Stimulated activated naive CD8-positive, alpha-beta T cell treated with anti-CD3 and anti-CD28 coated beads, Interleukin-15, Interleukin-2, amounts not matched to agents 100 ng/mL and 50 ng/mL, for 24 hours (primary cell): Measurements from ENCODE around the gene SLC43A3.
"Not testable (repeated sequence)": the region's sequence is repeated elsewhere in the genome, so short reads cannot be mapped to it uniquely, and the experiment has no call there.

Experiments used
- H3K27ac Mint-ChIP-seq: one replicate; pipeline ENCODE4 v1.8.0; 2021; ENCODE audit warnings: mild to moderate bottlenecking, mixed read lengths
- H3K27me3 Mint-ChIP-seq: one replicate; pipeline ENCODE4 v1.8.0; 2021; ENCODE audit warnings: mixed read lengths
- H3K36me3 Mint-ChIP-seq: one replicate; pipeline ENCODE4 v1.8.0; 2021; ENCODE audit warnings: low read depth, mixed read lengths
- H3K4me1 Mint-ChIP-seq: one replicate; pipeline ENCODE4 v1.8.0; 2021; ENCODE audit warnings: low read depth, mixed read lengths
- H3K4me3 Mint-ChIP-seq: one replicate; pipeline ENCODE4 v1.8.0; 2021; ENCODE audit warnings: mild to moderate bottlenecking, mixed read lengths
- H3K9me3 Mint-ChIP-seq: one replicate; pipeline ENCODE4 v1.8.0; 2021; ENCODE audit warnings: mixed read lengths

SLC43A3 gene

GRCh38 chr11:57374966-57375365 lies 52.0 kb downstream of the SLC43A3 start:
- Mint-ChIP-seq H3K27me3 (peaks cover 16% of the 10 kb centered on the region), H3K27ac (no peak overlapping the region), H3K36me3 (no peaks in the 10 kb centered on the region), H3K4me1 (no peaks in the 10 kb centered on the region), H3K9me3 (no peaks in the 10 kb centered on the region), H3K4me3 (no peak overlapping the region)

- no peaks in the 10 kb centered on the region for H3K36me3 Mint-ChIP-seq
- H3K4me1 Mint-ChIP-seq, result no peaks in the 10 kb centered on the region
- no peak overlapping the region for H3K4me3 Mint-ChIP-seq
- peaks cover 10% of the 10 kb centered on the region for H3K27me3 Mint-ChIP-seq
- no peaks in the 10 kb centered on the region for H3K9me3 Mint-ChIP-seq
- H3K27ac Mint-ChIP-seq, result no peak overlapping the region
Observed at GRCh38 chr11:57373146-57373545, 53.8 kb downstream of the SLC43A3 start.

GRCh38 chr11:57370941-57371340 lies 56.0 kb downstream of the SLC43A3 start:
- no peaks in the 10 kb centered on the region for H3K27me3 Mint-ChIP-seq
- H3K36me3 Mint-ChIP-seq, result no peaks in the 10 kb centered on the region
- no peak overlapping the region for H3K27ac Mint-ChIP-seq
- H3K9me3 Mint-ChIP-seq, result no peaks in the 10 kb centered on the region
- no peak overlapping the region for H3K4me3 Mint-ChIP-seq
- H3K4me1 Mint-ChIP-seq, result no peaks in the 10 kb centered on the region

GRCh38 chr11:57370251-57370650 lies 56.7 kb downstream of the SLC43A3 start:
- Mint-ChIP-seq H3K9me3 (no peaks in the 10 kb centered on the region), H3K27ac (no peak overlapping the region), H3K4me1 (no peaks in the 10 kb centered on the region), H3K36me3 (no peaks in the 10 kb centered on the region), H3K4me3 (no peak overlapping the region), H3K27me3 (no peaks in the 10 kb centered on the region)

- Mint-ChIP-seq H3K4me1 (no peaks in the 10 kb centered on the region), H3K27me3 (no peaks in the 10 kb centered on the region), H3K4me3 (no peak overlapping the region), H3K9me3 (no peaks in the 10 kb centered on the region), H3K36me3 (no peaks in the 10 kb centered on the region), H3K27ac (no peak overlapping the region)
Observed at GRCh38 chr11:57368845-57369232, 58.1 kb downstream of the SLC43A3 start.

- peaks cover 1% of the 10 kb centered on the region for H3K27me3 Mint-ChIP-seq
- no peak overlapping the region for H3K4me3 Mint-ChIP-seq
- H3K4me1 Mint-ChIP-seq, result no peaks in the 10 kb centered on the region
- H3K27ac Mint-ChIP-seq, result no peak overlapping the region
- no peaks in the 10 kb centered on the region for H3K9me3 Mint-ChIP-seq
- H3K36me3 Mint-ChIP-seq, result no peaks in the 10 kb centered on the region
Observed at GRCh38 chr11:57368106-57368844, 58.6 kb downstream of the SLC43A3 start.

GRCh38 chr11:57364851-57365660 lies 61.9 kb downstream of the SLC43A3 start:
- Mint-ChIP-seq H3K9me3 (no peaks in the 10 kb centered on the region), H3K4me1 (no peaks in the 10 kb centered on the region), H3K27ac (no peak overlapping the region), H3K4me3 (no peak overlapping the region), H3K36me3 (no peaks in the 10 kb centered on the region), H3K27me3 (peaks cover 5% of the 10 kb centered on the region)

- Mint-ChIP-seq H3K9me3 (no peaks in the 10 kb centered on the region), H3K27me3 (peaks cover 5% of the 10 kb centered on the region)
Observed at GRCh38 chr11:57363131-57364080, 63.5 kb downstream of the SLC43A3 start.

GRCh38 chr11:57361926-57362325 lies 65.0 kb downstream of the SLC43A3 start:
- no peak overlapping the region for H3K27ac Mint-ChIP-seq

More at GRCh38 chr11:57363131-57364080, 63.5 kb downstream of the SLC43A3 start:
- no peak overlapping the region for H3K4me3 Mint-ChIP-seq
- H3K27ac Mint-ChIP-seq, result no peak overlapping the region
- no peaks in the 10 kb centered on the region for H3K36me3 Mint-ChIP-seq
- H3K4me1 Mint-ChIP-seq, result no peaks in the 10 kb centered on the region

GRCh38 chr11:57361420-57361819 lies 65.5 kb downstream of the SLC43A3 start:
- not testable (repeated sequence) for H3K36me3 Mint-ChIP-seq

More at GRCh38 chr11:57361926-57362325, 65.0 kb downstream of the SLC43A3 start:
- H3K27me3 Mint-ChIP-seq, result peaks cover 5% of the 10 kb centered on the region
- H3K4me1 Mint-ChIP-seq, result no peaks in the 10 kb centered on the region
- no peaks in the 10 kb centered on the region for H3K36me3 Mint-ChIP-seq
- H3K4me3 Mint-ChIP-seq, result no peak overlapping the region
- H3K9me3 Mint-ChIP-seq, result no peaks in the 10 kb centered on the region

GRCh38 chr11:57360991-57361390 lies 65.9 kb downstream of the SLC43A3 start:
- no peak overlapping the region for H3K27ac Mint-ChIP-seq
- no peaks in the 10 kb centered on the region for H3K9me3 Mint-ChIP-seq
- no peak overlapping the region for H3K4me3 Mint-ChIP-seq
- peaks cover 13% of the 10 kb centered on the region for H3K27me3 Mint-ChIP-seq
- no peaks in the 10 kb centered on the region for H3K36me3 Mint-ChIP-seq
- no peaks in the 10 kb centered on the region for H3K4me1 Mint-ChIP-seq

More at GRCh38 chr11:57361420-57361819, 65.5 kb downstream of the SLC43A3 start:
- not testable (repeated sequence) for H3K9me3 Mint-ChIP-seq, H3K27me3 Mint-ChIP-seq, H3K4me3 Mint-ChIP-seq, H3K4me1 Mint-ChIP-seq, H3K27ac Mint-ChIP-seq

GRCh38 chr11:57359896-57360690 lies 66.8 kb downstream of the SLC43A3 start:
- no peak overlapping the region for H3K27ac Mint-ChIP-seq
- peaks cover 13% of the 10 kb centered on the region for H3K27me3 Mint-ChIP-seq
- no peak overlapping the region for H3K4me3 Mint-ChIP-seq
- H3K9me3 Mint-ChIP-seq, result no peaks in the 10 kb centered on the region
- no peaks in the 10 kb centered on the region for H3K36me3 Mint-ChIP-seq
- no peaks in the 10 kb centered on the region for H3K4me1 Mint-ChIP-seq

GRCh38 chr11:57359396-57359795 lies 67.5 kb downstream of the SLC43A3 start:
- Mint-ChIP-seq H3K27me3 (peaks cover 19% of the 10 kb centered on the region), H3K4me3 (no peak overlapping the region), H3K36me3 (no peaks in the 10 kb centered on the region), H3K27ac (no peak overlapping the region), H3K4me1 (no peaks in the 10 kb centered on the region), H3K9me3 (no peaks in the 10 kb centered on the region)

- H3K4me1 Mint-ChIP-seq, result no peaks in the 10 kb centered on the region
- peaks cover 20% of the 10 kb centered on the region for H3K27me3 Mint-ChIP-seq
- no peak overlapping the region for H3K27ac Mint-ChIP-seq
- no peaks in the 10 kb centered on the region for H3K9me3 Mint-ChIP-seq
- H3K36me3 Mint-ChIP-seq, result no peaks in the 10 kb centered on the region
- H3K4me3 Mint-ChIP-seq, result no peak overlapping the region
Observed at GRCh38 chr11:57358991-57359390, 67.9 kb downstream of the SLC43A3 start.
